Kidney (tissue), 14 donors: ENCODE results near the gene IMPG1. TPM values are rescaled to one million over a fixed set of nuclear protein-coding genes. Genes with fewer than 3 reads are reported as not detected.

Experiments used
- DNase-seq, 5 donors: peaks; one replicate each; pipeline ENCODE4 v3.0.0-alpha.2; 2013 to 2020
- FAIRE-seq: peaks from 2 replicates; lab custom pipeline; 2012; peaks lifted over from hg19 to GRCh38; lab: Jason Lieb, UNC
- H3K27ac ChIP-seq, 2 donors: one replicate each; pipeline ENCODE4 v1.7.0; 2013; ENCODE audit warnings: low read depth in 2 of 2, low read length in 2 of 2, inconsistent platforms in 1 of 2
- H3K27me3 ChIP-seq: one replicate; pipeline ENCODE4 v1.7.1; 2013; ENCODE audit warnings: low read length, inconsistent platforms; ENCODE audit not compliant: control insufficient read depth, insufficient read depth
- H3K36me3 ChIP-seq, 3 donors: one replicate each; pipeline versions ENCODE4 v1.7.0 to v1.7.1; 2013; ENCODE audit warnings: low read length in 3 of 3, control low read depth in 1 of 3, inconsistent platforms in 1 of 3; ENCODE audit not compliant: insufficient read depth in 3 of 3, control insufficient read depth in 2 of 3
- H3K4me1 ChIP-seq, 3 donors: one replicate each; pipeline versions ENCODE4 v1.7.0 to v1.7.1; 2013; ENCODE audit warnings: low read length in 3 of 3, inconsistent platforms in 1 of 3, low read depth in 1 of 3; ENCODE audit not compliant: control insufficient read depth in 2 of 3, insufficient read depth in 2 of 3
- H3K4me3 ChIP-seq, 3 donors: one replicate each; pipeline versions ENCODE4 v1.7.0 to v1.8.1; 2013; ENCODE audit warnings: low read length in 3 of 3, control low read depth in 1 of 3, inconsistent platforms in 1 of 3
- H3K9ac ChIP-seq, 3 donors: one replicate each; pipeline versions ENCODE4 v1.7.0 to v1.7.1; 2013; ENCODE audit warnings: low read length in 3 of 3, control low read depth in 1 of 3, inconsistent platforms in 1 of 3
- H3K9me3 ChIP-seq, 3 donors: one replicate each; pipeline versions ENCODE4 v1.7.0 to v1.7.1; 2013; ENCODE audit warnings: low read length in 3 of 3, control low read depth in 1 of 3, inconsistent platforms in 1 of 3; ENCODE audit not compliant: control insufficient read depth in 2 of 3, insufficient read depth in 1 of 3
- CTCF ChIP-seq: IDR thresholded peaks from 3 replicates; pipeline ENCODE4 v1.5.1; 2012; ENCODE audit warnings: mild to moderate bottlenecking, moderate library complexity, borderline replicate concordance; ENCODE audit not compliant: insufficient read depth; ENCODE audit errors: extremely low read depth
- intact Hi-C: fragments of 100-400 bp; cut with DNase I; formaldehyde crosslinking; loops from one replicate; pipeline ENCODE4 v1.11.1; 2022
- polyA plus RNA-seq: library from polyadenylated mRNA; stranded (reverse); fragments of 350-450 nt; fragmentation: Illumina TruSeq; extraction: RNeasy Lipid Tissue Mini Kit (QIAGEN cat#74804); gene quantifications from one replicate; pipeline ENCODE4 v1.2.3, GENCODE V29; 2014; ENCODE audit warnings: low read depth, low replicate concordance; ENCODE audit not compliant: insufficient read depth
- total RNA-seq: library from RNA; stranded (reverse); fragmentation: NEBNext Ultra II Directional; extraction: Animal tissue kit (Norgen Biotek cat#: 25700); gene quantifications from one replicate; pipeline ENCODE4 v1.2.1, GENCODE V29; 2021
- donor health status: control.
- donor health status: control.
- donor health status: control.
- donor health status: control.
- donor health status: control.
- donor health status: DM: yes; HTN: yes; CAD: no.
- donor health status: Normal renal cell carcinoma (clear cell type).

The IMPG1 gene
- total and polyA plus RNA-seq, 2 donors from 2014 or later: 0.69 TPM; not detected in 1

GRCh38 chr6:75997696-75998095 lies 74.8 kb downstream of the IMPG1 start:
- Histone ChIP-seq H3K4me1 (no peaks in the 10 kb centered on the region), H3K27ac (no peak overlapping the region), H3K4me3 (no peak overlapping the region), H3K36me3 (no peaks in the 10 kb centered on the region), H3K9ac (no peak overlapping the region), H3K9me3 (no peaks in the 10 kb centered on the region), H3K27me3 (no peaks in the 10 kb centered on the region)
- no peak for FAIRE-seq
- intact Hi-C loops: no loop called here
- no peak for DNase-seq
- TF ChIP-seq CTCF: no peak

- intact Hi-C loops: no loop called here
- Histone ChIP-seq H3K4me1 (no peaks in the 10 kb centered on the region), H3K9me3 (no peaks in the 10 kb centered on the region), H3K27ac (no peak overlapping the region), H3K36me3 (no peaks in the 10 kb centered on the region), H3K27me3 (no peaks in the 10 kb centered on the region), H3K9ac (no peak overlapping the region), H3K4me3 (no peak overlapping the region)
- FAIRE-seq (no peak), DNase-seq (no peak)
- no peak for TF ChIP-seq CTCF
Measured at GRCh38 chr6:75993236-75994162, 79.0 kb downstream of the IMPG1 start.

GRCh38 chr6:75991941-75992340 lies 80.5 kb downstream of the IMPG1 start:
- no peak for FAIRE-seq
- intact Hi-C loops: no loop called here
- no peaks in the 10 kb centered on the region for H3K4me1 ChIP-seq

More at GRCh38 chr6:75991941-75992340, 80.5 kb downstream of the IMPG1 start:
- TF ChIP-seq CTCF: no peak
- Histone ChIP-seq H3K4me3 (no peak overlapping the region), H3K36me3 (no peaks in the 10 kb centered on the region), H3K27me3 (no peaks in the 10 kb centered on the region), H3K9me3 (no peaks in the 10 kb centered on the region), H3K27ac (no peak overlapping the region), H3K9ac (no peak overlapping the region)
- DNase-seq: no peak
